Gastroesophageal sphincter (tissue), 4 donors: ENCODE results near the gene DNM3. TPM values are rescaled to one million over a fixed set of nuclear protein-coding genes. Genes with fewer than 3 reads are reported as not detected.

Experiments
- ATAC-seq: fragments of 150-250 bp; one replicate; pipeline ENCODE4 v1.9.1; 2016; ENCODE audit warnings: mild to moderate bottlenecking, moderate library complexity
- H3K27ac ChIP-seq, 4 donors: fragments of 200-600 bp; sonication (generic) in 3 of 4; 1 replicate in 3 of 4; 2 replicates in 1 of 4; pipeline ENCODE4 v1.5.1; 2016 to 2019
- H3K27me3 ChIP-seq: fragments of 200-600 bp; sonication (generic); one replicate; pipeline ENCODE4 v1.5.1; 2019
- H3K36me3 ChIP-seq, 2 donors: fragments of 200-600 bp; sonication (generic); one replicate each; pipeline ENCODE4 v1.5.1; 2019; ENCODE audit warnings: control low read depth in 1 of 2
- H3K4me1 ChIP-seq, 3 donors: fragments of 200-600 bp; sonication (generic); 1 replicate in 2 of 3; 2 replicates in 1 of 3; pipeline ENCODE4 v1.5.1; 2016 to 2019; ENCODE audit warnings: control low read depth in 2 of 3
- H3K4me3 ChIP-seq, 2 donors: fragments of 200-600 bp; sonication (generic); one replicate each; pipeline ENCODE4 v1.5.1; 2019; ENCODE audit warnings: mild to moderate bottlenecking in 1 of 2, moderate library complexity in 1 of 2
- H3K9me3 ChIP-seq, 3 donors: fragments of 200-600 bp; sonication (generic); one replicate each; pipeline ENCODE4 v1.5.1; 2017 to 2019; ENCODE audit warnings: control low read depth in 2 of 3
- CTCF ChIP-seq, 4 experiments: fragments of 200-600 bp in 2 of 4; fragments of 450-650 bp in 2 of 4; sonication (generic) in 1 of 4; IDR thresholded peaks; one replicate each; pipeline ENCODE4 v1.5.1; 2017 to 2019; ENCODE audit warnings: antibody characterized with exemption in 4 of 4, mild to moderate bottlenecking in 2 of 4, moderate library complexity in 2 of 4
- EP300 ChIP-seq: sonication (generic); formaldehyde crosslinking; IDR thresholded peaks from one replicate; pipeline ENCODE4 v1.6.1; 2017; ENCODE audit warnings: antibody characterized with exemption, mild to moderate bottlenecking
- POLR2A ChIP-seq, 2 donors: fragments of 450-650 bp; IDR thresholded peaks; one replicate each; pipeline ENCODE4 v1.6.1; 2017; ENCODE audit warnings: antibody characterized with exemption in 2 of 2, mild to moderate bottlenecking in 2 of 2, moderate library complexity in 1 of 2
- POLR2AphosphoS5 ChIP-seq: sonication (generic); formaldehyde crosslinking; IDR thresholded peaks from one replicate; pipeline ENCODE4 v1.6.1; 2017; ENCODE audit warnings: antibody characterized with exemption
- WGBS, 2 donors: methylation state at CpG; one replicate each; pipeline ENCODE4 v1.1.5; 2018; ENCODE audit warnings: low coverage in 1 of 2; 5-methylcytosine and 5-hydroxymethylcytosine counted together
- total RNA-seq, 4 donors: library from RNA; depleted of rRNA; stranded (reverse); fragments of >200 nt; gene quantifications; one replicate each; pipeline ENCODE4 v1.1.0, GENCODE V29; 2016

DNM3 gene
- total RNA-seq, 4 donors from 2014 or later, result 1.9 to 5.0 (median 3.9) TPM

GRCh38 chr1:172417557-172417956 lies 576.3 kb downstream of the DNM3 start:
- ATAC-seq, result no peak
- TF ChIP-seq POLR2A (IDR thresholded peaks at IDR 0.05) (no peak), POLR2AphosphoS5 (no peak), EP300 (no peak), CTCF (IDR thresholded peaks at IDR 0.05) (no peak)
- 100% methylated on average over 1 of the region's 1 CpG for WGBS, 2 donors

GRCh38 chr1:172420385-172420784 lies 579.1 kb downstream of the DNM3 start, which contains the start of gene C1orf105:
TSS of gene C1orf105 (plus strand) at chr1:172420685. CDS start at chr1:172420886, 201 bp downstream.
- ATAC-seq, result no peak
- Histone ChIP-seq H3K27me3 (no peaks in the 10 kb centered on the region), H3K27ac (no peak within 1 kb of the TSS), H3K4me3 (no peak within 1 kb of the TSS), H3K4me1 (no peaks in the 10 kb centered on the region), H3K36me3 (no peaks in the 10 kb centered on the region), H3K9me3 (no peaks in the 10 kb centered on the region)
- TF ChIP-seq POLR2AphosphoS5 (no peak), CTCF (IDR thresholded peaks at IDR 0.05) (no peak)
- WGBS, 2 donors, result 80 to 88% methylated on average over 1 of the region's 1 CpG

More at GRCh38 chr1:172417557-172417956, 576.3 kb downstream of the DNM3 start:
- Histone ChIP-seq H3K27me3 (no peaks in the 10 kb centered on the region), H3K9me3 (no peaks in the 10 kb centered on the region), H3K4me3 (no peak overlapping the region), H3K27ac (no peak overlapping the region), H3K4me1 (no peaks in the 10 kb centered on the region), H3K36me3 (no peaks in the 10 kb centered on the region)

GRCh38 chr1:172421974-172422604 lies 580.8 kb downstream of the DNM3 start:
- no peak overlapping the region for H3K27ac ChIP-seq

GRCh38 chr1:172423336-172423735 lies 582.0 kb downstream of the DNM3 start:
- WGBS, 2 donors, result 100% methylated on average over 2 of the region's 2 CpGs; no CpG with 5 or more reads in 1 of the 2 donors

More at GRCh38 chr1:172421974-172422604, 580.8 kb downstream of the DNM3 start:
- Histone ChIP-seq H3K4me3 (no peak overlapping the region), H3K27me3 (no peaks in the 10 kb centered on the region), H3K9me3 (no peaks in the 10 kb centered on the region), H3K4me1 (no peaks in the 10 kb centered on the region), H3K36me3 (no peaks in the 10 kb centered on the region)
- TF ChIP-seq CTCF (IDR thresholded peaks at IDR 0.05), result no peak
- TF ChIP-seq EP300, result no peak
- TF ChIP-seq POLR2A (IDR thresholded peaks at IDR 0.05), result no peak
- no peak for TF ChIP-seq POLR2AphosphoS5
- no peak for ATAC-seq
- 81 to 100% methylated on average over 2 of the region's 5 CpGs for WGBS, 2 donors

More at GRCh38 chr1:172423336-172423735, 582.0 kb downstream of the DNM3 start:
- Histone ChIP-seq H3K4me3 (no peak overlapping the region), H3K9me3 (no peaks in the 10 kb centered on the region), H3K4me1 (no peaks in the 10 kb centered on the region), H3K36me3 (no peaks in the 10 kb centered on the region), H3K27ac (no peak overlapping the region), H3K27me3 (no peaks in the 10 kb centered on the region)
- TF ChIP-seq EP300 (no peak), POLR2A (IDR thresholded peaks at IDR 0.05) (no peak), CTCF (IDR thresholded peaks at IDR 0.05) (no peak), POLR2AphosphoS5 (no peak)
- no peak for ATAC-seq
